Choroid plexus epithelial cell (primary cell): ENCODE results near the gene INHBE.

Experiments
- DNase-seq: peaks from one replicate; pipeline ENCODE4 v3.0.0-alpha.2; 2010; ENCODE audit warnings: low read depth
- H3K4me3 ChIP-seq: 2 replicates; pipeline ENCODE4 v1.5.1; 2011; ENCODE audit warnings: low read depth, mild to moderate bottlenecking, control low read depth, low read length, moderate library complexity
- CTCF ChIP-seq: conservative IDR thresholded peaks from 2 replicates; pipeline ENCODE4 v1.5.1; 2011; ENCODE audit warnings: low read depth, mild to moderate bottlenecking, control low read depth, inconsistent platforms, low read length, moderate library complexity

Gene INHBE

GRCh38 chr12:57444744-57445143, 10.4 kb upstream of the INHBE start:
- no peak for TF ChIP-seq CTCF
- no peak for DNase-seq
- no peak overlapping the region for H3K4me3 ChIP-seq

GRCh38 chr12:57446292-57446960, 8.7 kb upstream of the INHBE start:
- DNase-seq, result no peak
- no peak overlapping the region for H3K4me3 ChIP-seq
- no peak for TF ChIP-seq CTCF

- DNase-seq, result no peak
- H3K4me3 ChIP-seq, result no peak overlapping the region
- TF ChIP-seq CTCF, result no peak
Observed at GRCh38 chr12:57448669-57449068, 6.4 kb upstream of the INHBE start.

- no peak for DNase-seq
- H3K4me3 ChIP-seq, result no peak overlapping the region
- no peak for TF ChIP-seq CTCF
Observed at GRCh38 chr12:57449375-57449774, 5.7 kb upstream of the INHBE start.

GRCh38 chr12:57450057-57450456, 5.0 kb upstream of the INHBE start:
- H3K4me3 ChIP-seq, result no peak overlapping the region
- no peak for TF ChIP-seq CTCF
- DNase-seq, result no peak

GRCh38 chr12:57451233-57451778, 3.8 kb upstream of the INHBE start:
- TF ChIP-seq CTCF, result no peak
- H3K4me3 ChIP-seq, result no peak overlapping the region
- DNase-seq, result no peak
